ENCODE results near the gene CLEC18B. TPM values are rescaled to one million over a fixed set of nuclear protein-coding genes. Genes with fewer than 3 reads are reported as not detected.
A peak's percentile ranks its signal among the peaks of the same experiment; 100 is the strongest.
"Not testable (repeated sequence)": the region's sequence is repeated elsewhere in the genome, so short reads cannot be mapped to it uniquely, and the experiment has no call there.

CLEC18B gene
- total RNA-seq, 1 experiment from 2014 or later, result 2.1 TPM

DNA sequence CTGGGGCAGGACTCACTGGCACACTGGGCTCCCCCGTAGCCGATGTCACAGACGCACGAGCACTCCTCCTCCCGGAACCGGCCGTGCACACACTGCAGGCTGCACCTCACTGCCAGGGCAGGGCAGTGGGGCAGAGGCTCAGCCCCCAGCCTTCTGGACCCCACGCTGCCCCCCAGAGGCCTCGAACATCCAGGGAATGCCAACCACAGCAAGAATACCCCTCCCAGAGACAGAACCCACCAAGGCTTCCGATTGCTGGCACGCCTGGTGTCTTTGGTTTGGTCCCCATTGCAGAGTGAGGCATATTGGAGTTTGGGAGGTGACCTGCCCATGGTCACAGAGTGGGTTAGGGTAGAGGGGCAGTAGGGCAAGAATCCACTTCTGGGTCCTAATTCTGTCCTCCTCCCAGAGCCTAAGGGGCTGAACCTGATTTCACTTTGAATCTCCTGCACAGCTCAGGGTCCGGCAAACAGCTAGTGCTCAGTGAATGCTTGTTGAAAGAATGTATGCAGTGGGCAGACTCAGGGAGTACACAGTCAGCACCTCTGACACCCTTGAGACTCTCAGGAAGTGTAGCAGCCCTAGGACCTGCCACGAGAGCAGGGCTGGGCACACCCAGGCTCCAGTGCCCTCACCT, 9.0 kb downstream of the CLEC18B start:
- H2AFZ ChIP-seq (ENCODE audit: low read depth, low read length, poor library complexity, severe bottlenecking); H3K4me3 ChIP-seq (replicated peaks in 1 of 2; ENCODE audit: low read depth in 1 of 2, low read length in 2 of 2); H3K4me1 ChIP-seq (ENCODE audit: control insufficient read depth in 1 of 2, insufficient read depth in 2 of 2, low read length in 2 of 2); POLR2A ChIA-PET; H3K9ac ChIP-seq (ENCODE audit: low read length); intact Hi-C loops (cut with micrococcal nuclease); H3K27me3 ChIP-seq (ENCODE audit: insufficient read depth, low read length); DNase-seq (ENCODE audit: low read depth, low spot score); H3K9me3 ChIP-seq (ENCODE audit: control insufficient read depth in 1 of 2, insufficient read depth in 1 of 2, low read depth in 1 of 2, low read length in 2 of 2); H3K79me2 ChIP-seq (ENCODE audit: insufficient read depth, low read length); H3K9me2 ChIP-seq (ENCODE audit: insufficient read depth); ATAC-seq; CTCF ChIA-PET; H3K4me2 ChIP-seq (ENCODE audit: low read length); RAD21 ChIA-PET (ENCODE audit: low non-redundant PET in 1 of 2, low total read pairs in 2 of 2, uncharacterized antibody in 2 of 2, unreplicated experiment in 2 of 2); H3K27ac ChIP-seq (ENCODE audit: low read depth, low read length); BruUV-seq (replicated peaks); H3K36me3 ChIP-seq (ENCODE audit: control insufficient read depth in 1 of 2, insufficient read depth in 2 of 2, low read length in 2 of 2); H4K20me1 ChIP-seq (ENCODE audit: insufficient read depth): not testable (repeated sequence)

DNA sequence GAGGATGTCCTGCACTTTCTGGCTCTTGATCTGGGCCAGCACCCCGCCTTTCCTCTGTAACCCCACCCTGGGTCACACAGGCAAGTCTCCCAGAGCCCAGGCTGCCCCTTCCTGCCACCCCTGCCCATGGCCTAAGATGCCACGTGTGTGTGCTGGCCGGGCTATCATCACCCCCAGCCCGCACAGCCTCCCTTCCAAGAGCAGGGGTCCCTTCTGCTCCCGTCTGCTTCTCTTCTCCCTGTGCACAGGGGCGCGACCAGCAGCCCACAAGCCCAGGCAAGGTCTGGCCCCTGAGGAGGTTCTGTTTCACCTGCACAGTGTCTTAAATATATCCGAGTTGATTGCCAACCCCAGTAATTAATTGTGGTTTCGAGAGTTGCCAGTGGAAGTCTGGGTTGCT, 10.3 kb downstream of the CLEC18B start:
- BruUV-seq (replicated peaks); H3K36me3 ChIP-seq (ENCODE audit: control insufficient read depth in 1 of 2, insufficient read depth in 2 of 2, low read length in 2 of 2); POLR2A ChIA-PET; H3K4me2 ChIP-seq (ENCODE audit: low read length); H3K4me1 ChIP-seq (ENCODE audit: control insufficient read depth in 1 of 2, insufficient read depth in 2 of 2, low read length in 2 of 2); H3K27me3 ChIP-seq (ENCODE audit: insufficient read depth, low read length); H3K79me2 ChIP-seq (ENCODE audit: insufficient read depth, low read length); H3K27ac ChIP-seq (ENCODE audit: low read depth, low read length); H3K9me2 ChIP-seq (ENCODE audit: insufficient read depth); H2AFZ ChIP-seq (ENCODE audit: low read depth, low read length, poor library complexity, severe bottlenecking); RAD21 ChIA-PET (ENCODE audit: low non-redundant PET in 1 of 2, low total read pairs in 2 of 2, uncharacterized antibody in 2 of 2, unreplicated experiment in 2 of 2); H3K4me3 ChIP-seq (replicated peaks in 1 of 2; ENCODE audit: low read depth in 1 of 2, low read length in 2 of 2); ATAC-seq; DNase-seq (ENCODE audit: low read depth, low spot score); H4K20me1 ChIP-seq (ENCODE audit: insufficient read depth); H3K9me3 ChIP-seq (ENCODE audit: control insufficient read depth in 1 of 2, insufficient read depth in 1 of 2, low read depth in 1 of 2, low read length in 2 of 2); CTCF ChIA-PET; H3K9ac ChIP-seq (ENCODE audit: low read length); intact Hi-C loops (cut with micrococcal nuclease): not testable (repeated sequence)

DNA sequence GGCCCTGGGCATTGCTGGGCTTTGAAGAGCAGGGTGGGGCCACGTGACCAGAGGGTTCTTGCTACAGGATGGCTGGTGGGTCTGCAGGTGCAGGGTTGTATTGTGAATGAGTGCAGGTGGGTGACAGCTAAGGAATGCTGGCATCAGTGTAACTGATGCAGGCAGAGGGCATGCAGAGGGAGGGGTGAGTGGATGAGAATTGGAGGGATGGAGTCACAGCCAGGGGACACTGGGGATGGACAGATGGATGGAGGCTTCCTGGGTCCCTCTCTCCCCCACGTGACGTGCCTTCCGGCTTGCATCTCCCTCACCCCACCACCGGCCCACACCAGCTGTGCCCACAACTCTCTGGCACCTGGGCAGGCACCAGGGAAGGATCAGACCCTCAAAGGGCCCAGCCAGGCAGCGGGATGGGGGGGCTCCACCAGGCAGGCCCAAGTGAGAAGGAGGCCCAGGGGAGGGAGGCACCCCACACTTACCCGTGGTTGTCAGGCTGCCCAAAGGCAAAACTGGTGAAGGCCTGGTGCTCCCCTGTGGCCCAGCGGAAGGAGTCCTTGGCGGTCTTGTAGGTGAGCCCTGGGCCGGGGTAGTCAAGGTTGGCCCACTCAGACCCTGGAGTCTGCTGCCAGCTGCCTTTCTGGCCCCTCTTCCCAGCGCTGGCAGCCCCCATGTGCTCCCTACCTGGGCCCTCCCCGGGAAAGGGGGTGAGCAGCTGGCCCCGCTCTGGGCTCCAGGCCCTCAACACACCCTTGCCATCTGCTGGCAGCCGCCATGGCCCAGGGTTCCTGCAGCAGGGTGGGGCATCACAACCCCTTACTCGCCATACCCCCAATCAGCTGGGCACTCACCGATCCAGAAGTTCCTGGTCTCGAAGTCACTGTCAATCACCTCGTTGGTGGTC, 11.0 kb downstream of the CLEC18B start:
- H3K4me1 ChIP-seq (ENCODE audit: control insufficient read depth in 1 of 2, insufficient read depth in 2 of 2, low read length in 2 of 2); POLR2A ChIA-PET; H3K9ac ChIP-seq (ENCODE audit: low read length); DNase-seq (ENCODE audit: low read depth, low spot score); H3K27ac ChIP-seq (ENCODE audit: low read depth, low read length); H4K20me1 ChIP-seq (ENCODE audit: insufficient read depth); H3K27me3 ChIP-seq (ENCODE audit: insufficient read depth, low read length); H2AFZ ChIP-seq (ENCODE audit: low read depth, low read length, poor library complexity, severe bottlenecking); H3K36me3 ChIP-seq (ENCODE audit: control insufficient read depth in 1 of 2, insufficient read depth in 2 of 2, low read length in 2 of 2); RAD21 ChIA-PET (ENCODE audit: low non-redundant PET in 1 of 2, low total read pairs in 2 of 2, uncharacterized antibody in 2 of 2, unreplicated experiment in 2 of 2); H3K4me2 ChIP-seq (ENCODE audit: low read length); intact Hi-C loops (cut with micrococcal nuclease); BruUV-seq (replicated peaks); CTCF ChIA-PET; H3K9me3 ChIP-seq (ENCODE audit: control insufficient read depth in 1 of 2, insufficient read depth in 1 of 2, low read depth in 1 of 2, low read length in 2 of 2); H3K79me2 ChIP-seq (ENCODE audit: insufficient read depth, low read length); H3K9me2 ChIP-seq (ENCODE audit: insufficient read depth); H3K4me3 ChIP-seq (replicated peaks in 1 of 2; ENCODE audit: low read depth in 1 of 2, low read length in 2 of 2): not testable (repeated sequence)
- ATAC-seq, result 0 out of 2 replicates have a peak, but pooled peaks have one; percentile 15

DNA sequence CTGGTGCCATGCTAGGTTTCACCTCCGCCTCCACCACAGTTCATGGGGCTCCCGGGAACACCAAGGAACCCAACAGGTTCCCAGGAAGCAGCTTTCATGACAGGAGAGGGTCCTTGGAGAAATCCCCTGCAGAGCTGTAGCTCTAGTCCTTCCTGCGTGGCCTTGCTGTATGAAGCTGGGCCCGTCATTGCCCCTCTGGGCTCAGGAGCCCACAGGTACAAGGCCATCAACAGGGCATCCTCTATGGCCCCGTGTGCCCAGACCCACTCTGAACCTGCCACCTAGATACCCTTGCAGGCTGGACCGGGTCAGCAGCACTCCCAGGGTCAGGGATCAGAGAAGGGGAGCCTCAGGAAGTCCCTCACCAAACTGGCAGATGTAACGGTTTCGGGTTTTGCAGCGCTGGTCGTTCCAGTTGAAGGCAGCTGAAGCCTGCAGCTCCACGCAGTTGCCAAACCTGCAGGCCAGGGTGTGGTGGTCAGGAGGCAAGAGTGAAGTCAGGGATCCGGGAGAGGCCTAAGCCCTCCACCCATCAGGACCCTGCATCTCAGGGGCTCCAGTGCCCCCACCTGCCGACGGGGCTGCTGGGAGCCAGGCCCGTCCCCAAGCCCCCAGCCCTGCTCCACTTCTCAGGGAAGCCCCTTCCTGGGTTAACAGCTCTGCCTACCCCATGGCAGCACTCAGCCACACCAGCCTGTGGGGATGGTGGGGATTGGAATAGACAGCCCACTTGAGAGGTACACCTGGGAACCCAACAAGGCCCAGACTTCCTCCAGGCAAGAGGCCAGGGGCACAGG, 11.9 kb downstream of the CLEC18B start:
- intact Hi-C loops (cut with micrococcal nuclease); CTCF ChIA-PET; H3K9me2 ChIP-seq (ENCODE audit: insufficient read depth); H3K36me3 ChIP-seq (ENCODE audit: control insufficient read depth in 1 of 2, insufficient read depth in 2 of 2, low read length in 2 of 2); H3K27ac ChIP-seq (ENCODE audit: low read depth, low read length); H4K20me1 ChIP-seq (ENCODE audit: insufficient read depth); H3K9me3 ChIP-seq (ENCODE audit: control insufficient read depth in 1 of 2, insufficient read depth in 1 of 2, low read depth in 1 of 2, low read length in 2 of 2); H2AFZ ChIP-seq (ENCODE audit: low read depth, low read length, poor library complexity, severe bottlenecking); H3K79me2 ChIP-seq (ENCODE audit: insufficient read depth, low read length); H3K9ac ChIP-seq (ENCODE audit: low read length); H3K27me3 ChIP-seq (ENCODE audit: insufficient read depth, low read length); ATAC-seq; RAD21 ChIA-PET (ENCODE audit: low non-redundant PET in 1 of 2, low total read pairs in 2 of 2, uncharacterized antibody in 2 of 2, unreplicated experiment in 2 of 2); H3K4me2 ChIP-seq (ENCODE audit: low read length); POLR2A ChIA-PET; BruUV-seq (replicated peaks); H3K4me1 ChIP-seq (ENCODE audit: control insufficient read depth in 1 of 2, insufficient read depth in 2 of 2, low read length in 2 of 2); H3K4me3 ChIP-seq (replicated peaks in 1 of 2; ENCODE audit: low read depth in 1 of 2, low read length in 2 of 2); DNase-seq (ENCODE audit: low read depth, low spot score): not testable (repeated sequence)

All from HCT116 (cell line).